Stomach smooth muscle (tissue), 2 donors: ENCODE results near the gene AGR2.
"Not testable (repeated sequence)": the region's sequence is repeated elsewhere in the genome, so short reads cannot be mapped to it uniquely, and the experiment has no call there.

ENCODE experiments used
- H3K27ac ChIP-seq: one replicate; pipeline ENCODE4 v1.7.0; 2013; ENCODE audit warnings: mild to moderate bottlenecking, low read length, inconsistent platforms
- H3K27me3 ChIP-seq, 2 donors: one replicate each; pipeline ENCODE4 v1.7.0; 2013; ENCODE audit warnings: low read length in 2 of 2; ENCODE audit not compliant: insufficient read depth in 2 of 2, control insufficient read depth in 1 of 2
- H3K36me3 ChIP-seq, 2 donors: one replicate each; pipeline ENCODE4 v1.7.0; 2013; ENCODE audit warnings: low read length in 2 of 2; ENCODE audit not compliant: control insufficient read depth in 2 of 2, insufficient read depth in 2 of 2
- H3K4me1 ChIP-seq: one replicate; pipeline ENCODE4 v1.7.0; 2013; ENCODE audit warnings: low read length; ENCODE audit not compliant: control insufficient read depth, insufficient read depth
- H3K4me3 ChIP-seq, 2 donors: one replicate each; pipeline ENCODE4 v1.7.0; 2013; ENCODE audit warnings: low read length in 2 of 2
- H3K9ac ChIP-seq, 2 donors: one replicate each; pipeline ENCODE4 v1.7.0; 2013; ENCODE audit warnings: low read length in 2 of 2, mild to moderate bottlenecking in 1 of 2
- H3K9me3 ChIP-seq, 2 donors: one replicate each; pipeline ENCODE4 v1.7.0; 2013; ENCODE audit warnings: low read length in 2 of 2; ENCODE audit not compliant: control insufficient read depth in 2 of 2
- donor health status: healthy.
- donor health status: Pancreatic carcinoma.

Gene AGR2

GRCh38 chr7:16774294-16774693 is 30.5 kb downstream of the AGR2 start:
- Histone ChIP-seq H3K36me3 (no peaks in the 10 kb centered on the region), H3K4me3 (no peak overlapping the region), H3K4me1 (no peaks in the 10 kb centered on the region), H3K27me3 (no peaks in the 10 kb centered on the region), H3K9ac (no peak overlapping the region), H3K27ac (no peak overlapping the region), H3K9me3 (no peaks in the 10 kb centered on the region)

GRCh38 chr7:16773884-16774283 is 30.9 kb downstream of the AGR2 start:
- Histone ChIP-seq H3K4me1 (no peaks in the 10 kb centered on the region), H3K27me3 (no peaks in the 10 kb centered on the region), H3K4me3 (no peak overlapping the region), H3K27ac (no peak overlapping the region), H3K9me3 (no peaks in the 10 kb centered on the region), H3K9ac (no peak overlapping the region), H3K36me3 (no peaks in the 10 kb centered on the region)

GRCh38 chr7:16773326-16773725 is 31.5 kb downstream of the AGR2 start:
- Histone ChIP-seq H3K4me1 (no peaks in the 10 kb centered on the region), H3K27me3 (no peaks in the 10 kb centered on the region), H3K9ac (no peak overlapping the region), H3K27ac (no peak overlapping the region), H3K36me3 (no peaks in the 10 kb centered on the region), H3K4me3 (no peak overlapping the region), H3K9me3 (peaks cover 0 to 4% of the 10 kb centered on the region in 2 donors)

GRCh38 chr7:16770657-16771329 is 34.0 kb downstream of the AGR2 start:
- Histone ChIP-seq H3K9me3 (peaks cover 0 to 4% of the 10 kb centered on the region in 2 donors), H3K4me1 (no peaks in the 10 kb centered on the region), H3K36me3 (no peaks in the 10 kb centered on the region), H3K4me3 (no peak overlapping the region), H3K27me3 (no peaks in the 10 kb centered on the region), H3K9ac (no peak overlapping the region), H3K27ac (no peak overlapping the region)

- not testable (repeated sequence) for H3K9me3 ChIP-seq, H3K4me3 ChIP-seq, H3K27ac ChIP-seq, H3K36me3 ChIP-seq, H3K9ac ChIP-seq, H3K27me3 ChIP-seq, H3K4me1 ChIP-seq
Observed at GRCh38 chr7:16769994-16770393, 34.8 kb downstream of the AGR2 start.

- Histone ChIP-seq H3K9ac (no peak overlapping the region), H3K27me3 (no peaks in the 10 kb centered on the region), H3K9me3 (peaks cover 0 to 4% of the 10 kb centered on the region in 2 donors), H3K4me3 (no peak overlapping the region), H3K4me1 (no peaks in the 10 kb centered on the region), H3K36me3 (no peaks in the 10 kb centered on the region), H3K27ac (no peak overlapping the region)
Observed at GRCh38 chr7:16765436-16765859, 39.4 kb downstream of the AGR2 start.

- peaks cover 0 to 4% of the 10 kb centered on the region in 2 donors for H3K9me3 ChIP-seq
- no peaks in the 10 kb centered on the region for H3K27me3 ChIP-seq
- H3K27ac ChIP-seq, result no peak overlapping the region
- H3K4me1 ChIP-seq, result no peaks in the 10 kb centered on the region
- H3K4me3 ChIP-seq, result no peak overlapping the region
- H3K36me3 ChIP-seq, result no peaks in the 10 kb centered on the region
- no peak overlapping the region for H3K9ac ChIP-seq
Observed at GRCh38 chr7:16764942-16765341, 39.9 kb downstream of the AGR2 start.

GRCh38 chr7:16762177-16762576 is 42.6 kb downstream of the AGR2 start:
- Histone ChIP-seq H3K36me3 (no peaks in the 10 kb centered on the region), H3K27ac (no peak overlapping the region), H3K9ac (no peak overlapping the region), H3K9me3 (no peaks in the 10 kb centered on the region), H3K4me3 (no peak overlapping the region), H3K27me3 (no peaks in the 10 kb centered on the region), H3K4me1 (no peaks in the 10 kb centered on the region)

GRCh38 chr7:16759840-16760239 is 45.0 kb downstream of the AGR2 start:
- Histone ChIP-seq H3K36me3 (no peaks in the 10 kb centered on the region), H3K4me3 (no peak overlapping the region), H3K27ac (no peak overlapping the region), H3K9me3 (no peaks in the 10 kb centered on the region), H3K4me1 (no peaks in the 10 kb centered on the region), H3K27me3 (peaks cover 0 to 4% of the 10 kb centered on the region in 2 donors), H3K9ac (no peak overlapping the region)

GRCh38 chr7:16758631-16759611 is 45.9 kb downstream of the AGR2 start:
- peaks cover 0 to 9% of the 10 kb centered on the region in 2 donors for H3K27me3 ChIP-seq
- H3K4me1 ChIP-seq, result no peaks in the 10 kb centered on the region
- no peaks in the 10 kb centered on the region for H3K36me3 ChIP-seq
- no peak overlapping the region for H3K4me3 ChIP-seq
- H3K9ac ChIP-seq, result no peak overlapping the region
- no peaks in the 10 kb centered on the region for H3K9me3 ChIP-seq
- H3K27ac ChIP-seq, result no peak overlapping the region

GRCh38 chr7:16758036-16758435 is 46.8 kb downstream of the AGR2 start:
- H3K27ac ChIP-seq, result no peak overlapping the region
- no peak overlapping the region for H3K4me3 ChIP-seq
- no peaks in the 10 kb centered on the region for H3K9me3 ChIP-seq
- H3K36me3 ChIP-seq, result no peaks in the 10 kb centered on the region
- H3K4me1 ChIP-seq, result no peaks in the 10 kb centered on the region
- peaks cover 2 to 13% of the 10 kb centered on the region in 2 donors for H3K27me3 ChIP-seq
- H3K9ac ChIP-seq, result no peak overlapping the region
